IPS-18c (cell line): ENCODE data around the gene SETSIP.
"Not testable (repeated sequence)": the region's sequence is repeated elsewhere in the genome, so short reads cannot be mapped to it uniquely, and the experiment has no call there.

Experiments used
- H3K4me3 ChIP-seq: 2 replicates; pipeline ENCODE4 v1.7.0; 2013; ENCODE audit warnings: low read depth, mild to moderate bottlenecking, low read length, moderate library complexity; ENCODE audit not compliant: insufficient read depth
- H3K9me3 ChIP-seq: one replicate; pipeline ENCODE4 v1.6.1; 2013; ENCODE audit warnings: mild to moderate bottlenecking, low read length, moderate library complexity; ENCODE audit not compliant: control insufficient read depth, insufficient read depth

Gene SETSIP, protein sequence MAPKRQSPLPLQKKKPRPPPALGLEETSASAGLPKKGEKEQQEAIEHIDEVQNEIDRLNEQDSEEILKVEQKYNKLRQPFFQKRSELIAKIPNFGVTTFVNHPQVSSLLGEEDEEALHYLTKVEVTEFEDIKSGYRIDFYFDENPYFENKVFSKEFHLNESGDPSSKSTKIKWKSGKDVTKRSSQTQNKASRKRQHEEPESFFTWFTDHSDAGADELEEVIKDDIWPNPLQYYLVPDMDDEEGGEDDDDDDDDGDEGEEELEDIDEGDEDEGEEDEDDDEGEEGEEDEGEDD

DNA sequence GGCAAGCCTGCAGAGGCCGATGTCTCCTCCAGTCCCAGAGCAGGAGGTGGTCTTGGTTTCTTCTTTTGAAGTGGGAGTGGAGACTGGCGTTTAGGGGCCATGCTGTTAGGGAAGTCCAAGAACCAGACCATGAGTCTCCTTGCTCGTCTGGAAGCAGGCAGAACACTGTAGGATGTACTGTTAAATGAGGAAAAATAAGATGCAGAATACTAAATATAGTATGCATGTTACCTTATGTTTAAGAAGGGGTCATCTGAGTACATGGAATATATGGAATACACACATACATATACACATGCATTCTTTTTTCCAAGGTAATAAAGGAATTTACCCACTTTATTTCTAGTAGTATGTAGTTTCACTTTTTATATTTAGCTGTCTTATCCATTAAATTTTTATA, at the start of gene SETSIP:
Gene SETSIP (minus strand): TSS at position 101 of the 400 bp plus-strand sequence. CDS start 0 bp downstream, at position 101.
- H3K9me3 ChIP-seq: no peaks in the 10 kb centered on the region
- H3K4me3 ChIP-seq: no peak within 1 kb of the TSS

DNA sequence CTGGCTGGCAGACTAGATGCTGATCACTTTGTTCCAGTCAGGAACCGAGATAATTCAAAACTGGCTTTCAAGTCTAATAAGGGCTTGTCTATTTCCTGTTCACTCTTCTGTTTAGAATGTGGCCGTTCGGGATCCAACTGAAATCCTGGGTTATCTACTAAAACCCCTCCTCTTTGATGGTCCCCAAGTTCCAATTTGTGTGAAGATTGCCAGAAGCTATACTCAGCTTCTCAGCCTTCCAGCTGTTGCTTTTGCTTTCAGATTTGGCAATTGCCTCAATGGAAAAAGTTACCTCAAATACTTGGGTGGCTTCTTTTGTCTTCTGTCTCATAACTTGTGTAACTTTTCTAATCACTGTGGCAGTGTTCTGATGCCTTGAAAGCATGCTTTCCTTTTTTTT, 48.7 kb upstream of the SETSIP start:
- H3K9me3 ChIP-seq: no peaks in the 10 kb centered on the region

DNA sequence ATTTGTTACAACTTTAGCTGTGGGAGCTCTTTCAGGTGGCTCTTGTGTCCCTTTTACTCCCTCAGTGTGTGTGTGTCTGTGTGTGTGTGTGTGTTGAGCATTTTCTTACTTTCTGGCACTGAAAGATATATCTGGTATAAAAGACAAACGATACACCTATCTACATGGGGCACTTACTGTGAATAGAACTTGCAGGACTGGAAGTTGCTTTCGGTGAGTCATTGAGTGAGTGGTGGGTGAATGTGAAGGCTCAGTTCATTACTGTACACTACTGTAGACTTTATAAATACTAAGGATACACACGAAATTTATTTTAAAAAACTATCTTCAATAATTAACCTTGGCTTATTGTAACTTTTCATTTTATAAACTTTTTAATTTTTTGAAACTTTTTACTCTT, 43.6 kb upstream of the SETSIP start:
- Histone ChIP-seq H3K4me3 (no peak overlapping the region), H3K9me3 (no peaks in the 10 kb centered on the region)

More for the DNA sequence above, 48.7 kb upstream of the SETSIP start:
- no peak overlapping the region for H3K4me3 ChIP-seq

DNA sequence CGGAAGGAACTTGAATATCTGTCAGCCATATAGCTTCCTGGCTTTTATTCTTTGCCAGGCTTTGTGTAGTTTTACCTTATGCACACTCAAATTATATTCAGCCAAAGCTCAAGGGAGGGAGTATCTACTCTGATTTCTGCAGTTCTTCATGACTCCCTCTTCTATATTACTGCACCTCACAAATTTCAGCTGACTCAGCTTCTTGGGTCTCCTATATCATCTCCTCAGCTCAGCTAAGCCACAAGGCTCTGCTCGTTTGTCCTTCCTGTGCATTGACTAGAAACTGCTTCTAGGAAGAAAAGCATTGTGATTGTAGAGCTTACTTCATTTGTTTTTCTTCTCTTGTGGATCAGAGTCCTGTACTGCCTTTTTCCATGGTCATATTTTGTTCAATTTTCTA, 42.3 kb upstream of the SETSIP start:
- Histone ChIP-seq H3K4me3 (no peak overlapping the region), H3K9me3 (no peaks in the 10 kb centered on the region)

DNA sequence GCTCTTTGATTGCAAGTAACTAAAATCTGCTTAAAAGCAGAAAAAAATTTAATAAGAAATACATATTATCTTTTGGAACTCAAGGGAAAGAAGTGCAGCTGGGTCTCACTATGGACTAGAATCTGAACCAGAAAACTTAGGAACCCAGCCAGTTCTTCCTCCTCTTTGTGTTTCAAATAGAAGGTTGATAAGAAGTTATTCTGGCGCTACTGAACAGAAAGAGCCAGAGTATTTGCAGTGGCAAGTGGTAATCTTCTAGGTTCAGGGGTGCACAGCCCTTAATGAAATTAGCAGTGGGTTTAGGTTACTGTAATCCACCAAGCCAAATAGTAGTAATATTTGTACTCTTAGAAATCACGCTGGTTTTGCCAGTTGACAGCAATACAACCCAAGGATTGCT, 33.4 kb upstream of the SETSIP start:
- H3K9me3 ChIP-seq: no peaks in the 10 kb centered on the region

DNA sequence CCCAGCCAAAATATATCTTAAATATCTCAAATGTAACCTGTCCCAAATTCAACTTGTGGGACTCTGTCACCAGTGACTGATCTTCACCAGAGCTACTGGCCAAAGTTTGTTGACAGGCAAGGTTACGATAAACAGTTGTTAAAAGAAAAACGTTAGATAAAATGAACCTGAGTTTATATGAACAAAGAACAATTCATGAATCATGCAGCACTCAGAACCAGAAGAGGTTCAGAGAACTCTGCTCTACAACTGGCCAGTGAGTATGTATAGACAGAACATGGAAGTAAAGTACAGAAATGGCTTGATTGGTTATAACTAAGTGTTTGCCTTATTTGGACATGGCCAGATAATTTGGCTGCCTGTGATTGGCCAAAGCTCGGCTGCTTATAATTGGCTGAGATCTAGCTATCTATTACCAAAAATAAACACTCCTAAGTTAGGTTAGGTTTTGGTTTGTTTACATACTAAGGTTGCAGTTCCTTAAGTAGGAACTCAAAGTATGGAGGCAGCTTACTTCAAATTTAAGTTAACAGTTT, 30.4 kb upstream of the SETSIP start:
- no peaks in the 10 kb centered on the region for H3K9me3 ChIP-seq
- H3K4me3 ChIP-seq: no peak overlapping the region

More for the DNA sequence above, 33.4 kb upstream of the SETSIP start:
- no peak overlapping the region for H3K4me3 ChIP-seq

DNA sequence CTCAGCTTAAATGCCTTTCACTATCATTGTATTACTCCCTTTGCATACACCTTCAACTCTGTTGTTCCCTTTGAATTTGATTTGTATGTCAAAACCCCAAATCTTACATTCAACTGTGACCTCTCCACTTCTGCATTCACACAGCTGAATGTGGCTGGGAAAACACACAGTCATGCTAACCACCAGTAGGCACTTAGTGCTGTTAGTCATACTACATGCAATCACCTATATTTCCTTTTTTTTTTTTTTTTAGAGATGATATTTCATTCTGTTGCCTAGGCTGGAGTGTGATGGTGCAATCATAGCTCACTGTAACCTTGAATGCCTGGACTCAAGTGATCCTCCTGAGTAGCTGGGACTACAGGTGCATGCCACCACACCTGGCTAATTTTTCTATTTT, 21.1 kb upstream of the SETSIP start:
- no peak overlapping the region for H3K4me3 ChIP-seq
- H3K9me3 ChIP-seq: peaks cover 2% of the 10 kb centered on the region

DNA sequence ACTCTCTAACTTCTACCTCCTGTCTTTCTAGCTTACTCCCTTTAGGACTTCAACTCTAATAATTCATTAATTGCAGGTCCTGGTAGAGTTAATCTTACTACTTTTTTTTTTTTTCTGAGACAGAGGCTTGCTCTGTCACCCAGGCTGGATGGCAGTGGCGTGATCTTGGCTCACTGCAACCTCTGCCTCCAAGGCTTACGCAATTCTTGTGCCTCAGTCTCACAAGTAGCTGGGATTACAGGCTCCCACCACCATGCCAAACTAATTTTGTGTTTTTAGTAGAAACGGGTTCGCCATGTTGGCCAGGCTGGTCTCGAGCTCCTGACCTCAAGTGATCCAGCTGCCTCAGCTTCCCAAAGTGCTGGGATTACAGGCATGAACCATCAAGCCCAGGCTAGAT, 20.7 kb upstream of the SETSIP start:
- peaks cover 2% of the 10 kb centered on the region for H3K9me3 ChIP-seq
- no peak overlapping the region for H3K4me3 ChIP-seq

DNA sequence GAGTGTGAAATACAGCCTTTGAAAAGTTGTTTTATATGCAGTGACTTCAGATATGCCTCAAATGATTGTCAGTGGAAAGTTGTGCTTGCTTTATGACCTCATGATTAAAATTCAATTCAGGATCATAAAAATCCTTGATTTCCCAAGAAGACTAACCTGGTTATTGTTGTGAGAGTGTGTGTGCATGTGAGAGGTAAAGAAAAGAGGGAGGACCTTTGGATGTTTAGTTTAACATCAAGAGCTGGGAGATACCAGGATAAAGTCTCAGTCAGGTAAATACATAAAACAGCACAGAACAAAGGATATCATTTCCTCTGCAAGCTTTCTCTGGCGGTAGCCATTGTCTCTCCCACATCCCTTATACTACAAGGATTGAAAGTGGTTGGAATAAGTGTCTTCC, 19.4 kb upstream of the SETSIP start:
- Histone ChIP-seq H3K4me3 (no peak overlapping the region), H3K9me3 (peaks cover 2% of the 10 kb centered on the region)

DNA sequence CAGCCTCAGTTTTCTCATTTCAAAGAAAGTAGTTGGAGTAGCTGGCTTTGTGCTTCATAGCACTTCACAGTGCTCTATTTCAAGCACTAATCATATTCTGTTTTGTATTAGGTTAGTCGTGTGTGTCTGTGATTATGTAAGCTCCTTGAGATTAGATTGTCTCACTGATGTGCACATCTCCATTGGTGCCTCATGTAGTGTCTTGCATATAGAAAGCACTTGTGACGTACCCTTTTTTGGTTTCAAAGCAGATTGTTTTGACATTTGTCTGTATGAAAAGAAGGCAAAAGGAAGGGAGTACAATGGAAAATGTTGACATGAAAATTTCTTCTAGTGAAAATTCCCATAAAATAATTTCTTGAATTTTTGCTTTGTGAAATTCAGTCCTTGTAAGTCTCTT, 18.9 kb upstream of the SETSIP start:
- H3K4me3 ChIP-seq: no peak overlapping the region

DNA sequence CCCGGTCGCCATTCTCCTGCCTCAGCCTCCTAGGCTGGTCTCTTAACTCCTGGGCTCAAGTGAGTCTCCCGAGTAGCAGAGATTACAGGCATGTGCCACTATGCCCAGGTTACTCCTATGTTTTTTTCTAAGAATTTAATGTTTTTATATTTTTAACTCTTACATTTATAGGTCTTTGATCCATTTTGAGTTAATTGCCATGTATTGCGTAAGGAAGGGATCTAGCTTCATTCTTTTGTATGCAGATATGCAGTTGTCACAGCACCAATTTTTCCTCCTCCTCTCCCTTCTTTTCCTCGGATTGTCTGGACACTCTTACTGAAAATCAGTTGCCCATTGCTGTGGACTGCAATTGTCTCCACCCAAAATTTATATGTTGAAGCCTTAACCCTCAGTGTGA, 16.4 kb upstream of the SETSIP start:
- Histone ChIP-seq H3K9me3 (no peaks in the 10 kb centered on the region), H3K4me3 (no peak overlapping the region)

More for the DNA sequence above, 18.9 kb upstream of the SETSIP start:
- H3K9me3 ChIP-seq: peaks cover 2% of the 10 kb centered on the region

DNA sequence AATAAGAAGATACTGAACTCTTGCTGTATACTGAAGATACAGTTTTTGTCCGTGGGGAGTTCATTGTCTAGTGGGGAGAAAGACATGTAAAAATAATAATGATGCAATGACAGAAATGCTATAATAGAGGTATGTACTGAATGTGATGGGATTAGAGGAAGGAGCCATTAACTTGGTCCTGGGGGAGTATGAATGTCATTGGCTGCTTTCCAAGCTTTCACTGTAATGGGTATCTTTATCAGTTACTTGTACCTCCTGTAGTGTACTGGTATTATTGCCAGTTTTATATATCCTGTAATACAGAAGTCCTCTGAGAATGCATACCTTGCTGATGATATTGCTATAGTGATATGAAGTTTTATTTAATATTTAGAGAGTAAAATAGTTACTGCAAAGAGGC, 12.3 kb upstream of the SETSIP start:
- H3K4me3 ChIP-seq: no peak overlapping the region

DNA sequence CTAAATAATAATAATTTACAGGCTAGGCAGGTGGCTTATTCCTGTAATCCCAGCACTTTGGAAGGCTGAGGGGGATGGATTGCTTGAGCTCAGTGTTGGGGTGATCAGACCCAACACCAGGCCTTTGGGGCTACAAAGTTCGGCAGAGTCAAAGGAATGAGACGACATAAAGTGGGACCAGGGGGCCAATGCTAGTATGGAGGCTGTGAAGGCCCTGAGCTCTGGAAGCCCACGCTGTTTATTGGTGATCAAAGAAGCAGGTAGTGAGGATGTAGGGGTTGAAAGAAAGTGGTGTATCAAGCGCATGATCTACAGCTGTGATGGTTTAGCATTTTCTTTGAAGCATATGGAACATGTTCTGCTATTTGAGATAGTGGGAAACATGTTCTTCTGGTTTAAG, 10.5 kb upstream of the SETSIP start:
- Histone ChIP-seq H3K4me3 (no peak overlapping the region), H3K9me3 (peaks cover 6% of the 10 kb centered on the region)

More for the DNA sequence above, 12.3 kb upstream of the SETSIP start:
- H3K9me3 ChIP-seq: peaks cover 6% of the 10 kb centered on the region

DNA sequence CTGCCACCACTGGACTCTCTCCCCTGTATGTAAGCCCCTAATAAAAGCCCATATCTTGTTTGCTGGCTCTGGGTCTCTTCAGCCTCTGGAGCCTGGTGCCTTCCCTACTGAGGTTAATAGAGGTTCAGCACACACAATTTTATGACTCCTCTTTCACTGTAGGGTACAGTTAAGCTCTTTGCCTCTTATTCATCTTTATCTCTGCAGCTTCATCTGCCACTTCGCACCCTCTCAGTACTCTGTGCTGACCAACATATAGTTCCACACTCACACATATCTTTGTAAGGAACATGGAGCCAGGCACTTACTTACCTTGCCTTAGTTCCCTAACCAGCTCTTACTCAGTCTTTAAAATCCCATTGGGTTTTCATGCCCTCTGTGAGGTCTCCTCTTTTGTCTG, 9.4 kb upstream of the SETSIP start:
- Histone ChIP-seq H3K4me3 (no peak overlapping the region), H3K9me3 (peaks cover 6% of the 10 kb centered on the region)

DNA sequence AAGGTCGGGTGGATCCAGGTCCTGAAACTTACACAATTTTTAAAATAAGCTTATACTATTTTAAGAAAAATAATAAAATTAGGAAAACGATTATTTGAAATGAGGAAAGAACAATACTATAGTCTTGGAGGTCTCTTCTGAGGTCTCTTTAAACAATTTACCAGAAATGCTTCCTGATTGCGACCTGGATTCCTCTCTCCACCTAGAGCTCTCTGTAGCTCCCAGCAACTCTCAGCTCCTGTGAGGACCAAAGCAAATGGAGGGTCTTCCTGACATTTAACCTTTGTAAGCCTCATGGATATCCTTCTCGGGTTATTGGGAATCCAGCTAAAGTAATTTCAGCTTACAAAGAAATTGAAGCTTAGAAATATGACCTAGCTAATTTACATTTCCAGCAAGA, 5.8 kb upstream of the SETSIP start:
- H3K4me3 ChIP-seq: peak overlapping the region; percentile 82
- H3K9me3 ChIP-seq: peaks cover under 1% of the 10 kb centered on the region

DNA sequence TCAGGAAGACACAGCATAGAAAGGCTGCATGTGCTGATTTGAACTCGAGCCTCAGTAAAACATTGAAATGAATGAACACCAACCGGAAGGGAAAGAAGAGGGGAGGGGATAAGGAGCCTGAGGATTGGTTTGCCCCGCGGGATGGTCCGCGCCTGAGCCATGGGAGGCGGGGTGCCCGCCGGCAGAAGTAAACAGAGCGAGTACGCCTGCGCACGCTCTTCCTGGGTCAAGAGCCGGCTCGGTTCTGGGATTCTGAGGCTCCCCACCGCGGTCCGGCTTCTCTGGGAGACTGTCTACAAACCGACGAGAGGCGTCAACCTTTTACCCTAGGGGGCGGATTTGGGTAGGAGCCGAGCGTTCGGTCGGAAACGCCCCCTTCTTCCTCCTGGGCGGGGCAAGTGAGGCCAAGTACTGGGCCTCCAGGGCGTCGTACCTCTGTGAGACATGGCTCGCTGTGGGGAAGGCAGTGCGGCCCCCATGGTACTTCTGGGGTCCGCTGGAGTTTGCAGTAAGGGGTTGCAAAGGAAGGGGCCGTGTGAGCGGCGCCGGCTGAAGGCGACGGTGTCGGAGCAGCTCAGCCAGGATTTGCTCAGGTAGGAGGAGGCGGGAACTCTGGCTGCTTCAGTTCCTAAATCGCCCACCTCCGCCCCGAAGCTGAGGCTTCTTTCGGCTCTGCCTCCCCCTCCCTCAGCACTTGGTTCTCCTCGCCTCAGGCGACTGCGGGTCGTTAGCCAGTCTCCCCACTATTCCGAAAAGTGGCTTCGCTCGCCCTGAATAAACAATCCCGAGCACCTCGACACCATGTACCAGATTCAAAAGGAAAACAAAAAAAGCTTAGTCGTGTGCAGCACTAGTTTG, 5.1 kb upstream of the SETSIP start, which contains the start of gene BTBD8:
Gene BTBD8 (plus strand): TSS at position 218 of the 858 bp plus-strand sequence. CDS start 227 bp downstream, at position 445.
- H3K4me3 ChIP-seq: peak within 1 kb of the TSS; percentile 82
- H3K9me3 ChIP-seq: no peaks in the 10 kb centered on the region

DNA sequence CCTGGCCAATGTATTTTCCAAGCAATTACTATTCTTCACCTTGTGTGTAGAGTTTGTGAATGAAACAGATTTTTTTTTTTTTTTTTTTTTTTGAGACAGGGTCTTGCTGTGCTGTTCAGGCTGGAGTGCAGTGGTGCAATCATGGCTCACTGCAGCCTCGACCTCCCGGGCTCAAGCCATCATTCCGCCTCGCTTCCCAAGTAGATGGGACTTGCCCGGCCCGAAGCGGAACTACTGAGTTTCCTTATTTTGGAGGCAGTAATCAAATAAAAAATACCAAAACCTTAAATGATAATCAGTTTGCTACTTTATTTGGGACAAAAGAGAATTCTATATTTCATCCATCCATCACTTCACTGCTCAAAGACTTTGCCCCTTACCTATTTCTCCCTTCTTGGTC, 4.2 kb upstream of the SETSIP start:
- H3K9me3 ChIP-seq: no peaks in the 10 kb centered on the region
- H3K4me3 ChIP-seq: peak overlapping the region; percentile 82; the same call in 1 of the 2 replicates

DNA sequence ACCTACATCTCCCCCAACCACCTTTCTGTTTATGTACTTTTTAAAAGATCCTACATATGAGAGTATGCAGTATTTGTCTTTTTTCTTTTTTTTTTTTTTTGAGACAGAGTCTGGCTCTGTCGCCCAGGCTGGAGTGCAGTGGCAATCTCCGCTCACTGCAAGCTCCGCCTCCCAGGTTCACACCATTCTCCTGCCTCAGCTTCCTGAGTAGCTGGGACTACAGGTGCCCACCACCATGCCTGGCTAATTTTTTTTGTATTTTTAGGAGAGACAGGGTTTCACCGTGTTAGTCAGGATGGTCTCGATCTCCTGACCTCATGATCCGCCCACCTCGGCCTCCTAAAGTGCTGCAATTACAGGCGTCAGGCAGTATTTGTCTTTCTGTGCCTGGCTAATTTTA, 2.9 kb upstream of the SETSIP start:
- not testable (repeated sequence) for H3K4me3 ChIP-seq, H3K9me3 ChIP-seq
